NCI-H2196 (cell line): ENCODE data around the gene MED26.

Source experiments
- DNase-seq: peaks from one replicate; lab custom pipeline; 2025; ENCODE audit not compliant: unreplicated experiment; lab: John Stamatoyannopoulos, UW

The MED26 gene

DNA sequence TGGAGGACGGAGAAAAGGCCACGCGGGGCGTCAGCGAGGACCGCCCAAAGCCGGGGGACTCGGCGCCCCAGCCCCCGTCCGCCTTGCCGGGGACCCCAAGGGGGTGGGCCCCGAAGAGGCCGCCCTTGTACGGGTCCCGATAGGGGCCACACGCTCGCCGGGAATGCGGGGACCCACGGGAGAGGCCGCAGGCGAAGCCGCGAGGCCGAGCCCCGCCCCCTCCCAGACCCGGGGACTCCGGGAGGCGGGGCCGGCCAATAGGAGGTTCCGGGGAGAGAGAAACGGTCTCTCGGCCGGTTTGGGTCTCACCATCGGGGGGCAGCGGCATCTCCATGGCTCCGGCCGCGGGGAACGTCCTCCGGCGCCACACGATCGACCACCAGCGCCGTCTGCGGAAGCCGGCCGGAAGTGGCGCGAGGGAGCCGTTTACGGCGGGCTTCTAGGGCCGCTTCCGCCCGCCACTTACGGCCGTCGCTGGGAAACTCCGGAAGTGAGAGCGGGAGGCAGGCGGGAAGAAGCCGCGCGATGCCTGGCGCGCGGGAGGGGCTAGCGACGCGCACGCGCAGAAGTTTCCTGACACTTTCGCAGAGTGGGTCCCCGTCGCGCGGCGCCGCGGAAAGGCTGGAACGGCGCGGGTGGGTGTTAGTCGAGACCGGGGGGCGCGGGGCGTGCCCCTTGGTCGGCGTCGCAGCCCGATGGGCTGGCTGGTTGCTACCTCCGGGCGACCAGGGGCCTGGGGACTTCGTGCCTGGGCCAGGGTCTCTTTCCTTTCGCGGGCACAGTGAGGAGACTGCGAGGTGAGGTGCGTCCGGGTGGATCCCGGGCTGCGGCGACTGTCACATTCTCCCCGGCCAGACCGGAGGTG lies 85.7 kb downstream of the MED26 start, which contains the start of gene CHERP:
Gene CHERP, minus strand, starts transcription at position 393 of the 865 bp plus-strand sequence. Its CDS starts 59 bp downstream, at position 334.
- peak; percentile 97 for DNase-seq

GRCh38 chr19:16541526-16542044 lies 86.4 kb downstream of the MED26 start:
- no peak for DNase-seq

GRCh38 chr19:16540948-16541347 lies 87.1 kb downstream of the MED26 start:
- DNase-seq, result no peak

DNA sequence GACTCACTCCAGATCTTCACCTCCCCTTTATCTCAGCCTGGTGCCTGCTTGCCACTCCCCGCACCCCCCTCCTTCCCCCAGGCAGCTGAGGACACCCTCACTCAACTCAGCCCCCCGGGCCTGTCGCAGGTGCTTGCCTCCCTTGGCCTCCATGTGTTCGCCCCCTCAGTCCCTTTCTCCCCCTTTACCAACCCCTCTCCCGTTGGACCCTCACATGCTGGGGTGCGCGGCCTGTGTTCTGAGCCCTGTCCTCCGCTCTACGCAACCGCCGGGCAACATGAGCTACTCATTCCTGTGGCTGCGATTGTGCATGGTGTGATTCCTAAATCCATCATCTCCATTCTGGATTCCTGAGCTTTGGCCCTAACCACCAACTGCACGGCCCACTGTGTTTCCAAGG lies 90.9 kb downstream of the MED26 start:
- DNase-seq, result no peak

DNA sequence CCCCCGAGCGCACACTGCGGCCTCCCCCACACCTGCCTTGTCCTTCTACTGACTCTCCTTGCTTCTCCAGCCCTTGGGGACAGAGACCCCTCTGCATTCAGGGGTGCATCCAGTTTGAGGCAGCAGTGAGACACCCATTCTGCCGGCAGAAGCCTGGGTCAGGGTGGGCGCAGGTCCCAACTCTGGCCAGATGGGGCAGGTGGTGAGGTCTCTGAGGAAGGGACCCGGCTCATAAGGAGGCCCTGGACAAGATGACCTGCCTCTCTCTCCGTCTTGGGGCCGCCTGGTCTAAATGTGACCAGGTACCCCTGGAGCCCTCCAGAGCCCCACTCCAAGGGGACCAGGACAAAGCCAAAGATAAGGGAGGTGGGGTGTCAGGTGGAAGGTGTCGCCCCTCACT lies 91.9 kb downstream of the MED26 start:
- DNase-seq, result no peak

DNA sequence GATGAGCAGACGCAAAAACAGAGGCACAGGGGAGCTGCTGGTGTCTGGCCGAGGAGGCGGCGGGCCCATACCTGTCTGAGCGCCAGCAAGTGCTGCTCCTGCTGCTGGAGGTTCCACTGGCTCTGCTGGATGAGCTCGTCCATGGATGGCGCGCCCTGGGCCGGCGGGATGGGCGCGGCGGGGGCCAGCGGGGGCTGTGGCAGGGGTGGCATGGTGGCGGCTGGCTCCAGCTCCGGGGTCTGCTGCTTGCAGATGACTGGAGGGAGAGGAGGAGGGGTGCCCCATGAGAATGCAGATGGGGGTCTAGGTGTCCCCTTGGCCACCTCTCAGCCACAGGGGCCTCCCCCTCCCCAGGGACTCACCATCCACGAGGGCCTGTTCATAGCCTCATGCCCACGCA lies 92.6 kb downstream of the MED26 start:
- DNase-seq, result no peak

DNA sequence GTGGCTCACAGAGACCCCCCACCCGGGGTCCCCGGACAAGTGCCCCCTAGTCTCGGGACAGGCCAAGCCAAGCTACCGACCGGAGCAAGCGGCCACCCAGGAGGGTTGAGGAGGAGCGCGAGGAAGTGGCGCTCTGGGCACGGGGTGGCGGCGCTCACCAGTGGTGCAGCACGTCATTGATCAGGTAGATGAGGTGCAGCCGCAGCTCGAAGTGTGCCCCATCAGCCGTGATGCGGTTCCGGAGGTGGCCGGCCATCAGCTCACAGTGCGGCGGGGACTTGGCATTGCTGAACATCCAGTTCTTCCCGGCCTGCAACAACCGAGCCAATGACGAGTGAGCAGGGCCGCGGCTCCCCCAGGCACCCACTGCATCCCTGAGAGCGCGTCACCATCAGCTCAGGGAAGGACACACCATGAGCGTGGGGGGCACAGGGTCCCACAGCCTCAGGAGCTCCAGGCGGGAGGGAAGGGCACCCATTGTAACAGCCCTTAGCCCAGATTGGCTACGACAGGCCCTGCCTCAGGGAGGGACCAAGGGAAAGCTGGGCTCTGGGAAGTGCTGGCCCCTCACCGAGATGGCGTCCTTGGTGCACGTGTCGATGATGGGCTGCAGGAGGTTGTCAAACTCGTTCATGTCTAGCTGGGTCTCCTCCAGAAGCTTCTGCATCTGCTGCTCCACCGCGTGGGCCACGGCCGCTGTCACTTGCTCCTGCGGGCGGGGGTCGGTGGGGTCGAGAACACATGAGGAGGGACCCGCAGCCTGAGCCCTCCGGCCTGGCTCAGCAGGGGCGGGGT lies 95.4 kb downstream of the MED26 start:
- DNase-seq, result no peak

DNA sequence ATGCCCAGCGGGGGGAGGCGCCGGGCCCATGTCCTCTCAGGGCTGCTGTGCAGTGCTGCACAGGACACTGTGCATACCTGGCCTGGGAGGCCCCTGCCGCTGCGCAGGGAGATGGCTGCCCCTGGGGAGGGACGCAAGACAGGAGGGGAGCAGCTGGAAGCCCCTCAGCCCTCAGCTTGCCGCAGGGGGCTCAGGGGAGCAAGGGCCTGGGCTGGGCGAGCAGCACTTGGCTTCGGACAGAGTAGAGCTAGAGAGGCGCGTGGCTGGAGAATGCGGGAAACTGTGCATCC lies 96.7 kb downstream of the MED26 start:
- DNase-seq, result no peak

GRCh38 chr19:16530540-16531379 lies 97.2 kb downstream of the MED26 start:
- DNase-seq, result no peak

GRCh38 chr19:16529466-16530144 lies 98.4 kb downstream of the MED26 start:
- DNase-seq, result no peak

DNA sequence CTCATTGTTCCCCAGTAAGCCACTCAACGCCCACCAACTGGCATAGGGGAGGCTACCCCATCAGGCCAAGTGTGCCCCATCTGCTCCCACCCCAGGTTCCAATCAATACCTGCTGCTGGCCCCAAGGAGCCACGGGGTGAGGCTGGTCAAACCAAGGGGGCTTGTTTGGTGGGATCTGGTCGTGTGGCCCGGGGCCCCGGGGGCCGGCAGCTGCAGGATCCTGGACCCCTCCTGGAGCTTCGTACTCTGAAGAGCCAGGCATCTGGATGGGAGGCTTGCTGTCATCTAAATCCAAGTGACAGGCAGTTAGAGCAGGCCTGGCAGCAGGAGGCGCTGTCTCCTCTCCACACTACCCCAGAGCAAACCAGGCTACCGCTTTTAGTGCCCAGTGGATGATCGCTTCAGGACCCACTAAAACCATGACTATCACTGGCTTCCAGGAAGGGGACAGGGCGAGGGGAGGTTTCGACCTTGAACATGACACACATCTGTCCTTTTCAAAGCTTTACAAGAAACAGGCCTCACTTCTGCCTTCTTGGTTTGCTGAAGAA lies 100.0 kb downstream of the MED26 start:
- no peak for DNase-seq

GRCh38 chr19:16527334-16527935 lies 100.6 kb downstream of the MED26 start:
- no peak for DNase-seq

DNA sequence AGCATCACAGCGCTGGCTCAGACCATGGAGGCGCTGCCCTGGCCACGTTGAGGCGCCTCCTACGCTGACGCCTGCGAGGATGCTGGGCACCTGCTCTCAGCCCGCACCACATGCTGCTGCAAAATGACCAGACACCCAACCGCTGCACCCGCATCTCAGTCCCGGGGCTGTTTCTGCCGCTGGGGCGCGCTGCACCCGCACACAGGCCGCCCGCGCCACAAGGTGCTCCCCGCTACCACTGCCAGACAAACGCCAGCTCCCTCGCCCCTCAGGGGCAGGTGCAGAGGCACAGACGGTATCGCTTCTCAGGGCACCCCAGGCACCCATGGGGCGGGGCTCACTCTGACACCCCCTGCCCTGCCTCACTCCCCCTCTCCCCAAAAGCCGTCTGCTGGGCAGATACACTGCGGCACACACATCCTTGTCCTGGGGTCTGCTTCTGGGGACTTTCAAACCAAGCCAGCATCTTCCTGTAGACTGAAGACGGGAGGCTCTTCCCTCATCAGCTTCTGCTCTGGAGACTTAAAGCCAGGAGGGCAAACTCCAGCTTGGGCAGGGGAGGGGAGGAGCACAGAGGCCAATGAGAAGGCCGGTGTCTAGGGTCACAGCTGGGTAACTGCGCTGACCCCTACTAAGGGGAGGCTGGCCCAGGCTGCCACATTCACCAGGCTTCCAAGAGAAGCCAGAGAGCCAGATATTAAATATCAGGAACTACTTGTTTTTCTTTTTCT lies 102.1 kb downstream of the MED26 start:
- peak; percentile 70 for DNase-seq

DNA sequence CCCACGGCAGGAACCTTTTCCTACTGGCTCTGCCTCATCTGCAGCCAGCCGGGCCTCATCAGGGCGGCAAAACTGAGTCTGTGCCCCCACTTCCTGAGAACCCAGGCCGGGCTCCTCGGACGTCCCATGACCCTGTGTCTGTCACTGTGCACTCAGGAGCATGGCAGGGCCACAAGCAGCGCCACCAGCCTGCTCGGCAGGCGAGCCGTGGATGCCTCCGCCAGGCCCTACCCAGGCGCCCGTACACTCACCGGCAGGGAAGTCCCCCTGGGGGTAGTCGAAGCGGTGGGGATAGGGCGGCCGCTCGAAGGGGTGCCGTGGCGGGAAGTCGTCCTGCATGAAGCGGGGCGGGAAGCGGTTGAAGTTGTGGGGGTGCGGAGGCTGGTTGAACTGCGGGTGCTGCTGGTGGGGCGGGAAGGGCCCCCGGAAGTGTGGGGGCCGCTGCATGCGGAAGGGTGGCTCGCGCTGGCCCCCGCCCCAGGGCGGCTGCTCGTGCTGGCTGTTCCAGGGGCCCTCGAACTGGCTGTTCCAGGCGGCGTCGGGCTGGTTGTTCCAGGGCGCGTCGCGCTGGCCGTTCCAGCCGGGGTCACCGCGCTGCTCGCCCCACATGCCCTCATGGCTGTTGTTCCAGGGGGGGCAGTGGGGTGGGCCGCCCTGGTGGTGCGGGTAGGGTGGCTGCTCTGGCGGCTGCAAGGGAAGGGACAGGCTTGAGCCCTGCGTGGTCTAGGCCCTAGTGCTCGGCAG lies 102.8 kb downstream of the MED26 start:
- DNase-seq, result no peak
